ENCODE data around the gene GTPBP10.

GRCh38 chr7:90334193-90334843 is 12.2 kb upstream of the GTPBP10 start:
- TF ChIP-seq CTCF (IDR thresholded peaks at IDR 0.05) = no peak
- no peak for TF ChIP-seq POLR2A (IDR thresholded peaks at IDR 0.05)

All from uterus (tissue), 2 donors.